Naive thymus-derived CD4-positive, alpha-beta T cell (primary cell): ENCODE data around the gene CDH23. TPM values are rescaled to one million over a fixed set of nuclear protein-coding genes. Genes with fewer than 3 reads are reported as not detected.

Experiments
- ATAC-seq: fragments of 150-1000 bp; cut with Tn5 transposase; 2 replicates; pipeline ENCODE4 v1.10.0; 2021; ENCODE audit warnings: mild to moderate bottlenecking, moderate library complexity
- CTCF ChIA-PET: fragments of 350-600 bp; sonication (Branson Sonifier 250); formaldehyde crosslinking; loops from one replicate; lab custom pipeline; 2021; ENCODE audit warnings: antibody characterized with exemption; lab: Charles Lee
- POLR2A ChIA-PET: fragments of 350-600 bp; sonication (Branson Sonifier 250); formaldehyde crosslinking; loops from one replicate; lab custom pipeline; 2021; ENCODE audit warnings: antibody characterized with exemption, inconsistent platforms; lab: Charles Lee
- DNase-seq, 9 donors: peaks; one replicate each; pipeline versions ENCODE4 v3.0.0 to v3.0.0-alpha.2; 2020 to 2022; ENCODE audit warnings: mixed read lengths in 1 of 9
- H3K27ac ChIP-seq: one replicate; pipeline ENCODE4 v1.7.0; 2013; ENCODE audit warnings: mild to moderate bottlenecking, low read depth, low read length, moderate library complexity
- H3K27me3 ChIP-seq, 2 donors: one replicate each; pipeline ENCODE4 v1.7.0; 2013; ENCODE audit warnings: low read length in 2 of 2, mild to moderate bottlenecking in 2 of 2, moderate library complexity in 2 of 2; ENCODE audit not compliant: control insufficient read depth in 2 of 2, insufficient read depth in 2 of 2
- H3K36me3 ChIP-seq, 3 experiments: 1 replicate in 2 of 3; 2 replicates in 1 of 3; pipeline ENCODE4 v1.7.0; 2013; ENCODE audit warnings: low read length in 3 of 3, mild to moderate bottlenecking in 3 of 3, moderate library complexity in 1 of 3; ENCODE audit not compliant: insufficient read depth in 3 of 3, control insufficient read depth in 2 of 3
- H3K4me1 ChIP-seq, 2 donors: one replicate each; pipeline ENCODE4 v1.7.0; 2013; ENCODE audit warnings: low read length in 2 of 2, mild to moderate bottlenecking in 2 of 2, moderate library complexity in 1 of 2; ENCODE audit not compliant: control insufficient read depth in 2 of 2, insufficient read depth in 2 of 2
- H3K4me3 ChIP-seq: 2 replicates; pipeline ENCODE4 v1.7.0; 2013; ENCODE audit warnings: mild to moderate bottlenecking, low read length
- H3K9me3 ChIP-seq, 3 experiments: 1 replicate in 2 of 3; 2 replicates in 1 of 3; pipeline ENCODE4 v1.7.0; 2013; ENCODE audit warnings: low read length in 3 of 3; ENCODE audit not compliant: control insufficient read depth in 2 of 3
- H3K27ac Mint-ChIP-seq, 9 donors: one replicate each; pipeline ENCODE4 v1.8.0; 2020 to 2022; ENCODE audit warnings: mixed read lengths in 9 of 9, mild to moderate bottlenecking in 8 of 9, moderate library complexity in 5 of 9, inconsistent platforms in 2 of 9
- H3K27me3 Mint-ChIP-seq, 5 donors: one replicate each; pipeline ENCODE4 v1.8.0; 2021 to 2022; ENCODE audit warnings: mixed read lengths in 5 of 5, mild to moderate bottlenecking in 1 of 5
- H3K36me3 Mint-ChIP-seq, 5 donors: one replicate each; pipeline ENCODE4 v1.8.0; 2020 to 2022; ENCODE audit warnings: mixed read lengths in 5 of 5, mild to moderate bottlenecking in 3 of 5, inconsistent platforms in 1 of 5
- H3K4me1 Mint-ChIP-seq, 7 donors: one replicate each; pipeline ENCODE4 v1.8.0; 2020 to 2022; ENCODE audit warnings: mixed read lengths in 7 of 7, mild to moderate bottlenecking in 3 of 7, inconsistent platforms in 1 of 7
- H3K4me3 Mint-ChIP-seq, 10 donors: one replicate each; pipeline ENCODE4 v1.8.0; 2020 to 2022; ENCODE audit warnings: mild to moderate bottlenecking in 10 of 10, mixed read lengths in 10 of 10, moderate library complexity in 6 of 10, inconsistent platforms in 2 of 10
- H3K9me3 Mint-ChIP-seq, 11 donors: one replicate each; pipeline ENCODE4 v1.8.0; 2020 to 2022; ENCODE audit warnings: mixed read lengths in 11 of 11, mild to moderate bottlenecking in 4 of 11, inconsistent platforms in 1 of 11, moderate library complexity in 1 of 11
- intact Hi-C, 2 donors: fragments of 100-400 bp; cut with micrococcal nuclease; formaldehyde crosslinking; loops; one replicate each; pipeline ENCODE4 v1.15.1; 2023
- microRNA-seq: library from miRNA; unstranded; fragments of <30 nt; microRNA quantifications from one replicate; pipeline ENCODE4 v1.2.0, GENCODE V29; 2022; ENCODE audit warnings: borderline microRNAs expressed
- polyA plus RNA-seq, 2 donors: library from polyadenylated mRNA; unstranded; fragments of 300-500 nt; fragmentation: Illumina TruSeq; gene quantifications; one replicate each; pipeline ENCODE4 v1.2.3, GENCODE V29; 2021
- total RNA-seq, 6 experiments: library from RNA in 5 of 6; stranded (reverse) in 5 of 6; gene quantifications; 1 replicate in 5 of 6; 2 replicates in 1 of 6; pipeline ENCODE4 v1.2.3 and lab custom pipeline; 2021 to 2026

CDH23 gene
- total and polyA plus RNA-seq, 7 experiments from 2014 or later, result 1.1 to 18.3 (median 7.9) TPM

DNA sequence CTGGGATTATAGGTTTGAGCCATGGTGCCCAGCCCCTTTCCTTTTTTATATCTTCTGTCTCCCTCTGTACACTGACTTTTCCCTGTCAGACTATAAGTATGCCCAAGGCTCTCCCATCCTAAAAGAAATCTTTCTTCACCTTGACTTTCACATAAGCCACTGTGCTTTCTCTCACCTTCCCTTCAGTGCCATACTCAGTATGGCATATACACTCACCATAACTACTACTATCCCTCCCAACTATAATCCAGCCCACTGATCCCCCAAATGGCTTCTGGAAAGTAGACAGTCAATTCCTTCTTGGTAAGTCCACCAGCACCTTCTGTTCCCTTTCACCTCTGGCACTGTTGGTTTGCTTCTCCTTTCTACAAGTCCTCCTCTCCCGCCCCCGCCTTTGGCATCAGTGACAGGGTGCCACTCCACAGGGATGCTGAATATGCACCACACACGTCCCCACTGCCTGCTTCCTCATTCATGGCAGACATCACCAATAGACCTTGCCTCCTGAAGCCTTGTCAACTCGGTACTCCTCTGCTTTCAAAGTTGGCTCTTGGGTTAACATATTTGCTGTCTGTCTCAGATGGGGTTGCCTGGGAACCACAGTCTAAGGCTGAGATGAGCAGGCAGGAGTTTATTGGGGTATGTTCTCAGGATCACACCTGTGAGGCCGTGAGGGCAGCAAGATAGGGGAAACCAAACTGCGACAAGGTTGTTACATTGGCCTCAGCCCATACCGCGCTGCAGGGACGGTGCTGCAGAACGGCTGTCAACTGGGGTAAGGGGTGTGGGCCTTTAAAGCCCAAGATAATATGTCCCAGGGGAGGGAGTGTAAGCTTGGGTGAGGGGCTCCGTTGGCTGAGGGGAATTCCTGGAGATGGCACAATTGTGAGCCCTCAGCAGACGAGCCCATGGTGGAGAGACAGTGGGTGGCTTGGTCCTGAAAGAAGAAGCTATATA, 461.5 kb downstream of the CDH23 start:
- Histone ChIP-seq H3K4me3 (no peak overlapping the region), H3K27ac (no peak overlapping the region), H3K27me3 (no peaks in the 10 kb centered on the region), H3K9me3 (no peaks in the 10 kb centered on the region), H3K36me3 (no peaks in the 10 kb centered on the region), H3K4me1 (no peaks in the 10 kb centered on the region)
- ChIA-PET POLR2A (no interaction called here), CTCF (interaction anchor here (1.4 kb wide), 1 partner anchor 38 kb away, joined by 3 read pairs; no protein-coding TSS in a partner anchor)
- H3K27me3 Mint-ChIP-seq, result no peaks in the 10 kb centered on the region
- ATAC-seq, result no peak
- no peak overlapping the region for H3K27ac Mint-ChIP-seq
- no peaks in the 10 kb centered on the region for H3K36me3 Mint-ChIP-seq
- H3K4me1 Mint-ChIP-seq, result peaks cover 0 to 8% (median 0%) of the 10 kb centered on the region in 7 donors
- intact Hi-C loops, result no loop called here
- H3K9me3 Mint-ChIP-seq, result no peaks in the 10 kb centered on the region
- no peak overlapping the region for H3K4me3 Mint-ChIP-seq
- no peak for DNase-seq

DNA sequence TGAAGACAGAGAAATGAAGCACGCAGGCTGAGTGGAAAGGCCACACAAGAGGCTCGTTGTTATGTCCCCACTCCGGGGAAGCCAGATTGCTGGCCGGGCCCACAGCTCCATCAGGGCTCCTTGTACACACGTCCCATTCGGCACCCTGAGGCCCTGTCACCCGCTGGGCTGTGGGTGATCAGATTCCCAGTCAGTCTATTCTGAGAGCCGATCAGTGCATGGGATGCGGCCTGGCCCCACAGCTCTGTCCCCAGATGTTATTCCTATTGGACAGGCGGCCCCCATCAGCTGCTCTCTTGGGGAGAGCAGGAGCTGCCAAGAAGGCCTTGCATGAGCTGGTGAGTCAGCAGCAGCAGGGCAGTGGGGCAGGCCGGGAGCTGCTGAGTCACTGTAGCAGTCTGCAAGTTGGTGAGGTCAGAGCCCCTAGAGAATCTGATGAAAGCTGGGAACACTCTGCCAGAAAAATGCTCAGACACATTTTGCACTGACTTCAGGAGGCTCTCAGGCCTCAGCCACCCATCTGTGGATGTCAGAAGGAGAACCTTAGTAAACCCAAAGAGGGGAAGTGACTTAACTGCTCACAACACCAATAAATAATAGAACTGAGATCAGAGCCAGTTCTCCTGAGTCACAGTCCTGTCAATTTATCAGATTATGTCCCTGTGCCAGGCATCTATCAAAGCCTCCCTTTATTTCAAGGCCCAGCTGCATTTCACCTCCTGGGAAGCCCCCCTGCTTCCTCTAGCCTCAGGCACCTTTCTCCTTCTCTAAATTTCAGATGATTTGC, 463.7 kb downstream of the CDH23 start:
- no peak overlapping the region for H3K4me3 Mint-ChIP-seq
- ChIA-PET CTCF (no interaction called here), POLR2A (interaction anchor here (1.2 kb wide), 1 partner anchor 9 kb away, joined by 4 read pairs; the partner anchor contains the start of gene PSAP)
- Histone ChIP-seq H3K9me3 (no peaks in the 10 kb centered on the region), H3K27me3 (no peaks in the 10 kb centered on the region), H3K4me3 (no peak overlapping the region), H3K36me3 (no peaks in the 10 kb centered on the region), H3K4me1 (no peaks in the 10 kb centered on the region), H3K27ac (peak overlapping the region; percentile 7)
- H3K9me3 Mint-ChIP-seq, result no peaks in the 10 kb centered on the region
- peaks cover 0 to 8% (median 0%) of the 10 kb centered on the region in 7 donors for H3K4me1 Mint-ChIP-seq
- DNase-seq, result peak in 1 of 9 donors; percentile 33
- intact Hi-C loops, result no loop called here
- ATAC-seq, result peak; percentile 88
- peak overlapping the region in 2 of 9 donors; percentile 51 to 52 for H3K27ac Mint-ChIP-seq
- no peaks in the 10 kb centered on the region for H3K27me3 Mint-ChIP-seq
- no peaks in the 10 kb centered on the region for H3K36me3 Mint-ChIP-seq

DNA sequence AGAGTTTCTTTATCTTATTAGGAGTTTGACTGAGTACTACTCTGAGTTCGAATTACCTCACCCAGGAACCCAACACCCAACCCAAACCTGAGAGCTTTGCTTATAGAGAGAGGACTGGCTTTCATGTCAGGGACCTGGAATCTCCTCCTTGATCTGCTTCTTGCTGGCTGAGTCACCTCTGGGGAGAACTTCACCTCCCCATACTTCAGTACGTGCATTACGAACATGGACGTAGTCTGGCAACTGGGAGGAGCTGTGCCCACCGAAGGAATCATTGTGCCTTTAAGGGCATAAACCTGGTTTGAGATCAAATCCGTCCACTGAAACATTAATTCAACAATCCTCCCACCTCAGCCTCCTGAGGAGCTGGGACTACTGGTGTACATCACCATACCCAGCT, 466.5 kb downstream of the CDH23 start:
- Mint-ChIP-seq H3K9me3 (no peaks in the 10 kb centered on the region), H3K27ac (no peak overlapping the region), H3K36me3 (no peaks in the 10 kb centered on the region), H3K4me3 (no peak overlapping the region), H3K4me1 (peaks cover 0 to 5% (median 0%) of the 10 kb centered on the region in 7 donors), H3K27me3 (no peaks in the 10 kb centered on the region)
- Histone ChIP-seq H3K9me3 (no peaks in the 10 kb centered on the region), H3K4me3 (no peak overlapping the region), H3K27ac (no peak overlapping the region), H3K27me3 (no peaks in the 10 kb centered on the region), H3K4me1 (no peaks in the 10 kb centered on the region), H3K36me3 (no peaks in the 10 kb centered on the region)
- no peak for DNase-seq
- intact Hi-C loops, result no loop called here
- ChIA-PET POLR2A (no interaction called here), CTCF (no interaction called here)
- ATAC-seq, result no peak

DNA sequence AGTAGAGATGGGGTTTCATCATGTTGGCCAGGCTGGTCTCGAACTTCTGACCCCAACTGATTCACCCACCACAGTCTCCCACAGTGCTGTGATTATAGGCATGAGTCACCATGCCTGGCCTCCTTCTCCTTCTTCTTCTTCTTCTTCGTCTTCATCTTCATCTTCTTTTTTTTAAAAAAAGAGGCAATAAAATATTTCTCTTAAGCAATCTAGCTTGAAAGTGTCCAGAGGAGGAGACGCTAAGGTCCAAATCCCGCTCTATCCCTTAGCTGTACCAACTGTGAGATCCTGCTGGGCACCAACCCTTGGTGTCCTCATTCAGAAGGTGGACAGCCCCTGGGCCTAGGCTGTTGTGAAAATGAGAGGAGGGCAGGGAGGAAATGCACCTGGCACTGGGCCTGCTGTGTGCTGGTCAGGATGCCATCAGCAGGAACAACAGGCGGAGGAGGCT, 468.2 kb downstream of the CDH23 start:
- Histone ChIP-seq H3K27ac (no peak overlapping the region), H3K4me1 (no peaks in the 10 kb centered on the region), H3K27me3 (no peaks in the 10 kb centered on the region), H3K36me3 (no peaks in the 10 kb centered on the region), H3K4me3 (no peak overlapping the region), H3K9me3 (no peaks in the 10 kb centered on the region)
- Mint-ChIP-seq H3K27ac (peak overlapping the region in 1 of 9 donors; percentile 25), H3K36me3 (no peaks in the 10 kb centered on the region), H3K27me3 (no peaks in the 10 kb centered on the region), H3K4me3 (no peak overlapping the region), H3K4me1 (peaks cover 0 to 6% (median 0%) of the 10 kb centered on the region in 7 donors), H3K9me3 (peaks cover 0 to 3% (median 0%) of the 10 kb centered on the region in 11 donors)
- ATAC-seq (no peak), DNase-seq (no peak)
- POLR2A ChIA-PET, result interaction anchor here (0.6 kb wide), 1 partner anchor 15 kb away, joined by 3 read pairs; no protein-coding TSS in a partner anchor
- intact Hi-C loops, result no loop called here
- CTCF ChIA-PET, result interaction anchor here (0.6 to 0.7 kb wide), 2 partner anchors 63 to 255 kb away, joined by 3 to 4 read pairs; no protein-coding TSS in a partner anchor

Small RNAs within 50 kb of the gene (microRNA-seq; reads per million reads assigned to microRNA genes)
- not detected for gene MIR7152

Other genes starting within 250 kb of the CDH23 start
- gene UNC5B, start 184.3 kb upstream of the CDH23 start, total RNA-seq, result under 1 TPM in 2 of 5 experiments, not detected in 3; 0.08 TPM
- gene UNC5B, start 184.3 kb upstream of the CDH23 start, polyA plus RNA-seq, result not detected
- 1 to 10 TPM; 3.5 to 7.2 (median 5.1) TPM for gene SLC29A3, start 77.7 kb upstream of the CDH23 start, total RNA-seq
- 10 to 100 TPM in 1 of 2 donors, 1 to 10 TPM in 1; 4.8 to 11.2 TPM for gene SLC29A3, start 77.7 kb upstream of the CDH23 start, polyA plus RNA-seq